A549 (cell line): ENCODE results near the gene OR7C1. TPM values are rescaled to one million over a fixed set of nuclear protein-coding genes. Genes with fewer than 3 reads are reported as not detected.

Experiments used
- ATAC-seq, 2 experiments: fragments of 200-7000 bp in 1 of 2; fragments of >200 bp in 1 of 2; cut with Nextera tagmentation in 1 of 2; cut with Tn5 transposase in 1 of 2; 3 replicates each; pipeline versions ENCODE4 v1.8.0 to v1.9.1; 2018 to 2020; ENCODE audit warnings: mild to moderate bottlenecking in 1 of 2, moderate library complexity in 1 of 2
- CTCF ChIA-PET: fragments of 300-600 bp; sonication (Branson Sonifier 250); formaldehyde crosslinking; extraction: SDS; loops from one replicate; lab custom pipeline; 2021; ENCODE audit warnings: antibody characterized with exemption, inconsistent platforms; lab: Yijun Ruan, JAX
- POLR2A ChIA-PET: fragments of 350-600 bp; formaldehyde crosslinking; extraction: SDS; loops from one replicate; lab custom pipeline; 2021; ENCODE audit warnings: antibody characterized with exemption, inconsistent platforms; lab: Yijun Ruan, JAX
- DNase-seq, 2 experiments: peaks; one replicate each; pipeline versions ENCODE4 v3.0.0 to v3.0.0-alpha.2; 2011 to 2016; ENCODE audit warnings: low read depth in 1 of 2, low spot score in 1 of 2
- FAIRE-seq: peaks from 2 replicates; lab custom pipeline; 2011; peaks lifted over from hg19 to GRCh38; lab: Jason Lieb, UNC
- H3K27ac ChIP-seq, 2 experiments: fragments of >200 bp; sonication (Bioruptor Twin); formaldehyde crosslinking; 3 replicates each; pipeline ENCODE4 v1.5.1; 2016 to 2017
- H3K4me1 ChIP-seq: fragments of >200 bp; sonication (Bioruptor Twin); formaldehyde crosslinking; 3 replicates; pipeline ENCODE4 v1.6.1; 2016
- H3K4me2 ChIP-seq: fragments of >200 bp; sonication (Bioruptor Twin); formaldehyde crosslinking; 3 replicates; pipeline ENCODE4 v1.6.1; 2016
- H3K4me3 ChIP-seq: fragments of >200 bp; sonication (Bioruptor Twin); formaldehyde crosslinking; 3 replicates; pipeline ENCODE4 v1.5.1; 2016
- H3K9me3 ChIP-seq: fragments of >200 bp; sonication (Bioruptor Twin); formaldehyde crosslinking; 3 replicates; pipeline ENCODE4 v1.6.1; 2016
- CHD2 ChIP-seq: fragments of 150-350 bp; IDR thresholded peaks from 2 replicates; pipeline ENCODE4 v1.6.1; 2014; ENCODE audit warnings: low read length; ENCODE audit not compliant: partially characterized antibody
- EHF ChIP-seq: fragments of 250-450 bp; sonication (Bioruptor Pico); IDR thresholded peaks from 2 replicates; pipeline ENCODE4 v1.5.0; 2020; ENCODE audit warnings: mild to moderate bottlenecking
- EHMT2 ChIP-seq: fragments of 200-600 bp; sonication (generic); IDR thresholded peaks from 2 replicates; pipeline ENCODE4 v1.6.1; 2016; ENCODE audit warnings: antibody characterized with exemption, low read depth, mild to moderate bottlenecking, moderate library complexity
- EP300 ChIP-seq, 2 experiments: fragments of >200 bp; sonication (Bioruptor Twin); formaldehyde crosslinking; IDR thresholded peaks; 2 replicates in 1 of 2; 3 replicates in 1 of 2; pipeline ENCODE4 v1.6.1; 2016 to 2017
- ESRRA ChIP-seq: fragments of 150-350 bp; IDR thresholded peaks from 2 replicates; pipeline ENCODE4 v1.6.1; 2014; ENCODE audit warnings: mild to moderate bottlenecking, low read length, borderline replicate concordance
- FOSB ChIP-seq: fragments of 250-450 bp; sonication (Bioruptor Pico); IDR thresholded peaks from 2 replicates; pipeline ENCODE4 v1.5.0; 2020; ENCODE audit warnings: mild to moderate bottlenecking, moderate library complexity
- GATA3 ChIP-seq: IDR thresholded peaks from 2 replicates; pipeline ENCODE4 v1.6.1; 2012; ENCODE audit warnings: borderline replicate concordance
- HDAC2 ChIP-seq: fragments of 200-600 bp; sonication (generic); IDR thresholded peaks from 2 replicates; pipeline ENCODE4 v1.6.1; 2016
- HES2 ChIP-seq: fragments of >200 bp; sonication (Bioruptor Twin); formaldehyde crosslinking; IDR thresholded peaks from 2 replicates; pipeline ENCODE4 v1.6.1; 2016
- HEYL ChIP-seq: fragments of 250-450 bp; sonication (Bioruptor Pico); IDR thresholded peaks from 2 replicates; pipeline ENCODE4 v1.8.0; 2021; ENCODE audit warnings: mild to moderate bottlenecking, moderate library complexity
- HOXB5 ChIP-seq: fragments of 250-450 bp; sonication (Bioruptor Pico); IDR thresholded peaks from 2 replicates; pipeline ENCODE4 v1.5.0; 2020; ENCODE audit warnings: mild to moderate bottlenecking, moderate library complexity
- KDM1A ChIP-seq: fragments of 200-600 bp; sonication (generic); IDR thresholded peaks from 2 replicates; pipeline ENCODE4 v1.6.1; 2016; ENCODE audit warnings: low read depth, mild to moderate bottlenecking
- KDM5A ChIP-seq: fragments of 200-600 bp; sonication (generic); IDR thresholded peaks from 2 replicates; pipeline ENCODE4 v1.6.1; 2016; ENCODE audit warnings: antibody characterized with exemption, mild to moderate bottlenecking
- MAZ ChIP-seq: fragments of 150-350 bp; IDR thresholded peaks from 2 replicates; pipeline ENCODE4 v1.6.1; 2014; ENCODE audit warnings: antibody characterized with exemption, low read depth, low read length, borderline replicate concordance
- MYC ChIP-seq: IDR thresholded peaks from 2 replicates; pipeline ENCODE4 v1.6.1; 2012; ENCODE audit warnings: mild to moderate bottlenecking, inconsistent platforms, low read length, improper control_type of control experiment, borderline replicate concordance
- NFE2L2 ChIP-seq: fragments of 150-350 bp; conservative IDR thresholded peaks from 2 replicates; pipeline ENCODE4 v1.6.1; 2014; ENCODE audit warnings: low read length
- NPAS2 ChIP-seq: fragments of 250-450 bp; sonication (Bioruptor Pico); IDR thresholded peaks from 2 replicates; pipeline ENCODE4 v1.8.0; 2022; ENCODE audit warnings: mild to moderate bottlenecking, moderate library complexity, borderline replicate concordance
- PBX3 ChIP-seq: IDR thresholded peaks from 2 replicates; pipeline ENCODE4 v1.6.1; 2012
- RCOR1 ChIP-seq: fragments of 150-350 bp; IDR thresholded peaks from 2 replicates; pipeline ENCODE4 v1.6.1; 2014; ENCODE audit warnings: antibody characterized with exemption, low read length, low read depth
- RFX5 ChIP-seq: fragments of 450-650 bp; IDR thresholded peaks from 2 replicates; pipeline ENCODE4 v1.7.1; 2014; ENCODE audit warnings: antibody characterized with exemption, mild to moderate bottlenecking, moderate library complexity
- RNF2 ChIP-seq: fragments of 200-600 bp; sonication (generic); IDR thresholded peaks from 2 replicates; pipeline ENCODE4 v1.6.1; 2016; ENCODE audit warnings: low read depth, mild to moderate bottlenecking, antibody characterized with exemption, moderate library complexity, borderline replicate concordance
- SMC3 ChIP-seq: fragments of >200 bp; sonication (Bioruptor Twin); formaldehyde crosslinking; IDR thresholded peaks from 3 replicates; pipeline ENCODE4 v1.6.1; 2018; ENCODE audit warnings: inconsistent platforms
- SREBF2 ChIP-seq: fragments of 450-650 bp; IDR thresholded peaks from 2 replicates; pipeline ENCODE4 v1.6.1; 2014; ENCODE audit warnings: mild to moderate bottlenecking, moderate library complexity
- TFCP2L1 ChIP-seq: fragments of 250-450 bp; sonication (Bioruptor Pico); IDR thresholded peaks from 2 replicates; pipeline ENCODE4 v1.5.0; 2021; ENCODE audit warnings: mild to moderate bottlenecking
- ZFP36 ChIP-seq: fragments of 450-650 bp; IDR thresholded peaks from 2 replicates; pipeline ENCODE4 v1.6.1; 2014; ENCODE audit warnings: borderline replicate concordance; ENCODE audit not compliant: partially characterized antibody
- ZSCAN20 ChIP-seq: fragments of 250-450 bp; sonication (Bioruptor Pico); IDR thresholded peaks from 2 replicates; pipeline ENCODE4 v1.8.0; 2022; ENCODE audit warnings: mild to moderate bottlenecking, moderate library complexity
- WGBS: methylation state at CpG from one replicate; pipeline ENCODE4 v1.1.6; 2017; ENCODE audit errors: missing lambda C conversion rate; 5-methylcytosine and 5-hydroxymethylcytosine counted together
- polyA plus RNA-seq, 4 experiments: library from polyadenylated mRNA; depleted of rRNA in 3 of 4; stranded (reverse); fragments of >200 nt; fragmentation: RNase III in 1 of 4; extraction: RNeasy Plus Mini Kit Qiagen cat#74134 plus additional on column Dnase treatment in 1 of 4; gene quantifications; 2 replicates in 3 of 4; 3 replicates in 1 of 4; pipeline ENCODE4 v1.2.3, GENCODE V29; 2011 to 2017
- TF ChIP-seq, protein P1 (sequence below): fragments of 250-450 bp; sonication (Bioruptor Pico); IDR thresholded peaks from 2 replicates; pipeline ENCODE4 v1.5.0; 2021; ENCODE audit warnings: mild to moderate bottlenecking, moderate library complexity, borderline replicate concordance
- TF ChIP-seq, protein P2 (sequence below): IDR thresholded peaks from 2 replicates; pipeline ENCODE4 v1.6.1; 2012; ENCODE audit warnings: low read depth, borderline replicate concordance
- TF ChIP-seq, protein P3 (sequence below): fragments of >200 bp; sonication (Bioruptor Twin); formaldehyde crosslinking; IDR thresholded peaks from 3 replicates; pipeline ENCODE4 v1.5.1; 2016

The OR7C1 gene
- polyA plus RNA-seq, 2 of the 4 experiments (the other 2 are of a cell fraction), result not detected

- FAIRE-seq (no peak), ATAC-seq (no peak), DNase-seq (no peak)
- ChIA-PET POLR2A (no interaction called here), CTCF (no interaction called here)
- H3K27ac ChIP-seq, result no peak within 1 kb of the TSS
- no peaks in the 10 kb centered on the region for H3K4me1 ChIP-seq
- H3K4me3 ChIP-seq, result no peak within 1 kb of the TSS
- H3K9me3 ChIP-seq, result no peaks in the 10 kb centered on the region
- no peak within 1 kb of the TSS for H3K4me2 ChIP-seq
- TF ChIP-seq MYC (no peak), EHF (no peak), HOXB5 (CRISPR knock-in tag) (no peak), RCOR1 (no peak), MAZ (no peak), CHD2 (no peak), ESRRA (no peak), EP300 (IDR thresholded peaks at IDR 0.05) (no peak), RNF2 (no peak), EHMT2 (no peak), NPAS2 (CRISPR knock-in tag) (no peak), RFX5 (no peak), HES2 (no peak), KDM5A (no peak), ZFP36 (no peak)
- TF ChIP-seq, protein P1, sequence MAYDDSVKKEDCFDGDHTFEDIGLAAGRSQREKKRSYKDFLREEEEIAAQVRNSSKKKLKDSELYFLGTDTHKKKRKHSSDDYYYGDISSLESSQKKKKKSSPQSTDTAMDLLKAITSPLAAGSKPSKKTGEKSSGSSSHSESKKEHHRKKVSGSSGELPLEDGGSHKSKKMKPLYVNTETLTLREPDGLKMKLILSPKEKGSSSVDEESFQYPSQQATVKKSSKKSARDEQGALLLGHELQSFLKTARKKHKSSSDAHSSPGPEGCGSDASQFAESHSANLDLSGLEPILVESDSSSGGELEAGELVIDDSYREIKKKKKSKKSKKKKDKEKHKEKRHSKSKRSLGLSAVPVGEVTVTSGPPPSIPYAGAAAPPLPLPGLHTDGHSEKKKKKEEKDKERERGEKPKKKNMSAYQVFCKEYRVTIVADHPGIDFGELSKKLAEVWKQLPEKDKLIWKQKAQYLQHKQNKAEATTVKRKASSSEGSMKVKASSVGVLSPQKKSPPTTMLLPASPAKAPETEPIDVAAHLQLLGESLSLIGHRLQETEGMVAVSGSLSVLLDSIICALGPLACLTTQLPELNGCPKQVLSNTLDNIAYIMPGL, result no peak
- WGBS, result 3% methylated on average over 5 of the region's 5 CpGs
Observed at GRCh38 chr19:14848822-14849221, 13.8 kb upstream of the OR7C1 start, which contains the start of gene OR7A10. Gene OR7A10, minus strand, starts transcription at chr19:14848922. Its CDS starts 7,045 bp downstream, at chr19:14841877.

DNA sequence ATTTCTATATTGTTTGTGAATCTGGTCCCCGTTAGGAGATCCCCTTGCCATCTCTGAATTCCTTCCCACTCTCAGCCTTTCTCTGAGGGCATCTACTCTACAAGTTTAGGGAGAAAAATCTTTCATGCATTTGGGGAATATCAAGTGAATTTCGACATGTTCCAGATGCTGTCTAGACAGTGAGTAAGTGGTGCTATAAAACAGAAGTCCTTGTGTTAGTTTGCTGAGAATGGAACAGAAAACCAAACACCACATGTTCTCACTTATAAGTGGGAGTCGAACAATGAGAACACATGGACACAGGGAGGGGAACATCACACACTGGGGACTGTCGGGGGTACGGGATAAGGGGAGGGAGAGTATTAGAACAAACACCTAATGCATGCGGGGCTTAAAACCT lies 8.6 kb upstream of the OR7C1 start:
- H3K9me3 ChIP-seq, result 0 out of 3 replicates have a peak, but pooled peaks cover 3% of the 10 kb centered on the region
- FAIRE-seq, result no peak
- no peak overlapping the region for H3K27ac ChIP-seq
- H3K4me3 ChIP-seq, result no peak overlapping the region
- CTCF ChIA-PET, result no interaction called here
- DNase-seq, result no peak
- 0% methylated on average over 6 of the region's 6 CpGs for WGBS
- ATAC-seq, result no peak
- H3K4me2 ChIP-seq, result no peak overlapping the region
- H3K4me1 ChIP-seq, result no peaks in the 10 kb centered on the region
- TF ChIP-seq ZSCAN20 (CRISPR knock-in tag) (no peak), SREBF2 (no peak), EHF (no peak), HEYL (CRISPR knock-in tag) (no peak), HDAC2 (no peak), PBX3 (no peak), RFX5 (no peak), KDM1A (no peak), GATA3 (no peak), NFE2L2 (no peak), ZFP36 (no peak), SMC3 (no peak), FOSB (CRISPR knock-in tag) (no peak), TFCP2L1 (CRISPR knock-in tag) (no peak), KDM5A (no peak), RNF2 (no peak)
- TF ChIP-seq, protein P2, sequence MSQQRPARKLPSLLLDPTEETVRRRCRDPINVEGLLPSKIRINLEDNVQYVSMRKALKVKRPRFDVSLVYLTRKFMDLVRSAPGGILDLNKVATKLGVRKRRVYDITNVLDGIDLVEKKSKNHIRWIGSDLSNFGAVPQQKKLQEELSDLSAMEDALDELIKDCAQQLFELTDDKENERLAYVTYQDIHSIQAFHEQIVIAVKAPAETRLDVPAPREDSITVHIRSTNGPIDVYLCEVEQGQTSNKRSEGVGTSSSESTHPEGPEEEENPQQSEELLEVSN, result no peak
- TF ChIP-seq, protein P3, sequence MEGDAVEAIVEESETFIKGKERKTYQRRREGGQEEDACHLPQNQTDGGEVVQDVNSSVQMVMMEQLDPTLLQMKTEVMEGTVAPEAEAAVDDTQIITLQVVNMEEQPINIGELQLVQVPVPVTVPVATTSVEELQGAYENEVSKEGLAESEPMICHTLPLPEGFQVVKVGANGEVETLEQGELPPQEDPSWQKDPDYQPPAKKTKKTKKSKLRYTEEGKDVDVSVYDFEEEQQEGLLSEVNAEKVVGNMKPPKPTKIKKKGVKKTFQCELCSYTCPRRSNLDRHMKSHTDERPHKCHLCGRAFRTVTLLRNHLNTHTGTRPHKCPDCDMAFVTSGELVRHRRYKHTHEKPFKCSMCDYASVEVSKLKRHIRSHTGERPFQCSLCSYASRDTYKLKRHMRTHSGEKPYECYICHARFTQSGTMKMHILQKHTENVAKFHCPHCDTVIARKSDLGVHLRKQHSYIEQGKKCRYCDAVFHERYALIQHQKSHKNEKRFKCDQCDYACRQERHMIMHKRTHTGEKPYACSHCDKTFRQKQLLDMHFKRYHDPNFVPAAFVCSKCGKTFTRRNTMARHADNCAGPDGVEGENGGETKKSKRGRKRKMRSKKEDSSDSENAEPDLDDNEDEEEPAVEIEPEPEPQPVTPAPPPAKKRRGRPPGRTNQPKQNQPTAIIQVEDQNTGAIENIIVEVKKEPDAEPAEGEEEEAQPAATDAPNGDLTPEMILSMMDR, result no peak
- POLR2A ChIA-PET, result no interaction called here
